ENCODE data around the gene PKD1L1. TPM values are rescaled to one million over a fixed set of nuclear protein-coding genes. Genes with fewer than 3 reads are reported as not detected.

The PKD1L1 gene
- polyA plus RNA-seq, 2 of the 4 experiments (the other 2 are of a cell fraction) = 0.21 TPM

- no peak for TF ChIP-seq EP300 (IDR thresholded peaks at IDR 0.05)
Measured at GRCh38 chr7:47935336-47935735, 12.9 kb downstream of the PKD1L1 start (continued).

GRCh38 chr7:47934831-47935230 is 13.4 kb downstream of the PKD1L1 start:
- Histone ChIP-seq H3K27ac (no peak overlapping the region), H3K9me3 (no peaks in the 10 kb centered on the region), H3K4me3 (no peak overlapping the region), H3K4me2 (no peak overlapping the region), H3K4me1 (no peaks in the 10 kb centered on the region)
- FAIRE-seq (no peak), ATAC-seq (no peak), DNase-seq (ENCODE audit: low read depth in 1 of 2, low spot score in 1 of 2) (no peak)
- ChIA-PET CTCF (interaction anchor here (1.4 to 9.9 kb wide), 2 partner anchors 10 to 220 kb away, joined by 5 to 66 read pairs; no protein-coding TSS in a partner anchor), POLR2A (no interaction called here)
- WGBS (ENCODE audit: missing lambda C conversion rate) = 78% methylated on average over 6 of the region's 6 CpGs
- TF ChIP-seq GATA3 (IDR thresholded peaks at IDR 0.05; ENCODE audit: borderline replicate concordance) (no peak), CBX8 (IDR thresholded peaks at IDR 0.05) (no peak)

- H3K9me3 ChIP-seq = no peaks in the 10 kb centered on the region
- H3K4me2 ChIP-seq = no peak overlapping the region
- no peaks in the 10 kb centered on the region for H3K4me1 ChIP-seq
- no peak for ATAC-seq
- TF ChIP-seq ZSCAN20 (CRISPR knock-in tag; IDR thresholded peaks at IDR 0.05) (no peak), HMGXB4 (CRISPR knock-in tag; IDR thresholded peaks at IDR 0.05; ENCODE audit: borderline replicate concordance) (no peak), HEYL (CRISPR knock-in tag; IDR thresholded peaks at IDR 0.05) (no peak), MAFK (IDR thresholded peaks at IDR 0.05; ENCODE audit: partially characterized antibody) (no peak), SREBF2 (IDR thresholded peaks at IDR 0.05) (no peak), BCL3 (IDR thresholded peaks at IDR 0.05) (no peak), USF2 (IDR thresholded peaks at IDR 0.05) (no peak), MAX (IDR thresholded peaks at IDR 0.05) (no peak), ZNF302 (CRISPR knock-in tag; IDR thresholded peaks at IDR 0.05) (no peak), TFCP2L1 (CRISPR knock-in tag; IDR thresholded peaks at IDR 0.05) (no peak), POLR2A (IDR thresholded peaks at IDR 0.05; ENCODE audit: low read length) (no peak), EHMT2 (IDR thresholded peaks at IDR 0.05; ENCODE audit: low read depth) (no peak), JUN (IDR thresholded peaks at IDR 0.05) (no peak)
- H3K27ac ChIP-seq = no peak overlapping the region
- DNase-seq (ENCODE audit: low read depth in 1 of 2, low spot score in 1 of 2) = no peak
- H3K4me3 ChIP-seq = no peak overlapping the region
- CTCF ChIA-PET = interaction anchor here (1.3 to 9.9 kb wide), 2 partner anchors 12 to 667 kb away, joined by 5 to 66 read pairs; no protein-coding TSS in a partner anchor
- FAIRE-seq = no peak
- 88% methylated on average over 8 of the region's 8 CpGs for WGBS (ENCODE audit: missing lambda C conversion rate)
- POLR2A ChIA-PET = no interaction called here
Measured at GRCh38 chr7:47933215-47933614, 15.1 kb downstream of the PKD1L1 start.

GRCh38 chr7:47932466-47933037 is 15.7 kb downstream of the PKD1L1 start:
- FAIRE-seq (no peak), DNase-seq (ENCODE audit: low read depth in 1 of 2, low spot score in 1 of 2) (no peak), ATAC-seq (no peak; a peak in 1 of 6 replicates)
- 84% methylated on average over 7 of the region's 11 CpGs for WGBS (ENCODE audit: missing lambda C conversion rate)
- no peaks in the 10 kb centered on the region for H3K9me3 ChIP-seq
- no peak overlapping the region for H3K4me2 ChIP-seq
- ChIA-PET CTCF (interaction anchor here (2.2 to 9.9 kb wide), 2 partner anchors 12 to 222 kb away, joined by 7 to 66 read pairs; no protein-coding TSS in a partner anchor), POLR2A (no interaction called here)
- H3K4me1 ChIP-seq = no peaks in the 10 kb centered on the region
- H3K27ac ChIP-seq = no peak overlapping the region
- no peak overlapping the region for H3K4me3 ChIP-seq
- TF ChIP-seq ZC3H11A (IDR thresholded peaks at IDR 0.05) (no peak), PHF8 (IDR thresholded peaks at IDR 0.05; ENCODE audit: borderline replicate concordance, low read depth) (no peak), ELK1 (IDR thresholded peaks at IDR 0.05; ENCODE audit: low read depth, low read length) (no peak), CHD2 (IDR thresholded peaks at IDR 0.05; ENCODE audit: low read length, partially characterized antibody) (no peak), RFX5 (IDR thresholded peaks at IDR 0.05) (no peak), HOXB13 (CRISPR knock-in tag; IDR thresholded peaks at IDR 0.05; ENCODE audit: low read depth) (no peak), CBX2 (IDR thresholded peaks at IDR 0.05; ENCODE audit: borderline replicate concordance, low read depth) (no peak), HOXB5 (CRISPR knock-in tag; IDR thresholded peaks at IDR 0.05) (no peak), HES2 (IDR thresholded peaks at IDR 0.05) (no peak), NR3C1 (IDR thresholded peaks at IDR 0.05) (no peak), SREBF2 (IDR thresholded peaks at IDR 0.05) (no peak), EHF (CRISPR knock-in tag; IDR thresholded peaks at IDR 0.05) (no peak), NPAS2 (CRISPR knock-in tag; IDR thresholded peaks at IDR 0.05; ENCODE audit: borderline replicate concordance) (no peak)
